PC-3 (cell line): ENCODE data around the gene HAGH. TPM values are rescaled to one million over a fixed set of nuclear protein-coding genes. Genes with fewer than 3 reads are reported as not detected.

Experiments used
- ATAC-seq: fragments of 200-7000 bp; cut with Tn5 transposase; 2 replicates; pipeline ENCODE4 v1.9.1; 2020; ENCODE audit warnings: mild to moderate bottlenecking, moderate library complexity
- BruUV-seq: library from RNA; stranded (reverse); fragments of 400-500 nt; replicated peaks from 2 replicates; lab custom pipeline; 2021; lab: Mats Ljungman, UMichigan
- CTCF ChIA-PET: fragments of 300-600 bp; sonication (Branson Sonifier 250); formaldehyde crosslinking; loops from one replicate; lab custom pipeline; 2022; ENCODE audit warnings: antibody characterized with exemption; lab: Charles Lee
- POLR2A ChIA-PET: fragments of 300-600 bp; sonication (Branson Sonifier 250); formaldehyde crosslinking; loops from one replicate; lab custom pipeline; 2022; ENCODE audit warnings: antibody characterized with exemption; ENCODE audit not compliant: unreplicated experiment; lab: Charles Lee
- DNase-seq: peaks from one replicate; pipeline ENCODE4 v3.0.0-alpha.2; 2015
- H2AFZ ChIP-seq: fragments of 300-600 bp; sonication (generic); 2 replicates; pipeline ENCODE4 v1.6.0; 2016; ENCODE audit warnings: antibody characterized with exemption, low read length
- H3F3A ChIP-seq: fragments of 300-600 bp; sonication (generic); one replicate; pipeline ENCODE4 v1.6.0; 2017; ENCODE audit warnings: antibody characterized with exemption, low read length, control low read depth, mild to moderate bottlenecking; ENCODE audit not compliant: unreplicated experiment
- H3K27ac ChIP-seq: fragments of 300-600 bp; sonication (generic); 2 replicates; pipeline ENCODE4 v1.5.1; 2016; ENCODE audit warnings: mild to moderate bottlenecking, low read length
- H3K27me3 ChIP-seq: fragments of 300-600 bp; sonication (generic); 2 replicates; pipeline ENCODE4 v1.6.1; 2016; ENCODE audit warnings: low read length, mixed read lengths
- H3K36me3 ChIP-seq: fragments of 300-600 bp; sonication (generic); 2 replicates; pipeline ENCODE4 v1.6.1; 2016; ENCODE audit warnings: low read depth, mixed run types, low read length, mixed read lengths
- H3K4me1 ChIP-seq: fragments of 300-600 bp; sonication (generic); 2 replicates; pipeline ENCODE4 v1.5.1; 2016; ENCODE audit warnings: low read length; ENCODE audit not compliant: insufficient read depth
- H3K4me2 ChIP-seq: fragments of 300-600 bp; sonication (generic); 2 replicates; pipeline ENCODE4 v1.6.0; 2016; ENCODE audit warnings: low read length
- H3K4me3 ChIP-seq: fragments of 300-600 bp; sonication (generic); 2 replicates; pipeline ENCODE4 v1.5.1; 2016; ENCODE audit warnings: mild to moderate bottlenecking, low read length, mixed read lengths
- H3K79me2 ChIP-seq: fragments of 300-600 bp; sonication (generic); 2 replicates; pipeline ENCODE4 v1.6.1; 2017; ENCODE audit warnings: low read length, mixed read lengths
- H3K9ac ChIP-seq: fragments of 300-600 bp; sonication (generic); 2 replicates; pipeline ENCODE4 v1.6.0; 2016; ENCODE audit warnings: mild to moderate bottlenecking, low read length
- H3K9me2 ChIP-seq: fragments of 300-600 bp; sonication (generic); replicated peaks from 2 replicates; pipeline ENCODE4 v1.6.1; 2016; ENCODE audit warnings: mixed run types, low read length, mixed read lengths
- H3K9me3 ChIP-seq: fragments of 300-600 bp; sonication (generic); 2 replicates; pipeline ENCODE4 v1.6.1; 2016; ENCODE audit warnings: low read length, mixed read lengths
- H4K20me1 ChIP-seq: fragments of 300-600 bp; sonication (generic); 2 replicates; pipeline ENCODE4 v1.6.1; 2016; ENCODE audit warnings: low read length, mixed read lengths
- CTCF ChIP-seq: fragments of 300-600 bp; sonication (generic); conservative IDR thresholded peaks from 2 replicates; pipeline ENCODE4 v1.5.1; 2017; ENCODE audit warnings: antibody characterized with exemption, low read depth, mild to moderate bottlenecking, low read length
- EZH2 ChIP-seq: fragments of 300-600 bp; sonication (generic); IDR thresholded peaks from one replicate; pipeline ENCODE4 v1.6.1; 2017; ENCODE audit warnings: antibody characterized with exemption, mild to moderate bottlenecking, low read length; ENCODE audit not compliant: unreplicated experiment
- EZH2phosphoT487 ChIP-seq: fragments of 300-600 bp; sonication (generic); IDR thresholded peaks from 2 replicates; pipeline ENCODE4 v1.6.1; 2018; ENCODE audit warnings: mild to moderate bottlenecking, antibody characterized with exemption, low read length, borderline replicate concordance
- intact Hi-C: fragments of 100-400 bp; cut with micrococcal nuclease; formaldehyde crosslinking; loops from 2 replicates; pipeline ENCODE4 v1.9.0; 2023
- total RNA-seq: library from RNA; depleted of rRNA; stranded (reverse); fragments of >200 nt; gene quantifications from 2 replicates; pipeline ENCODE4 v1.2.3, GENCODE V29; 2014

HAGH gene
- total RNA-seq, 1 experiment from 2014 or later: 99.5 TPM

DNA sequence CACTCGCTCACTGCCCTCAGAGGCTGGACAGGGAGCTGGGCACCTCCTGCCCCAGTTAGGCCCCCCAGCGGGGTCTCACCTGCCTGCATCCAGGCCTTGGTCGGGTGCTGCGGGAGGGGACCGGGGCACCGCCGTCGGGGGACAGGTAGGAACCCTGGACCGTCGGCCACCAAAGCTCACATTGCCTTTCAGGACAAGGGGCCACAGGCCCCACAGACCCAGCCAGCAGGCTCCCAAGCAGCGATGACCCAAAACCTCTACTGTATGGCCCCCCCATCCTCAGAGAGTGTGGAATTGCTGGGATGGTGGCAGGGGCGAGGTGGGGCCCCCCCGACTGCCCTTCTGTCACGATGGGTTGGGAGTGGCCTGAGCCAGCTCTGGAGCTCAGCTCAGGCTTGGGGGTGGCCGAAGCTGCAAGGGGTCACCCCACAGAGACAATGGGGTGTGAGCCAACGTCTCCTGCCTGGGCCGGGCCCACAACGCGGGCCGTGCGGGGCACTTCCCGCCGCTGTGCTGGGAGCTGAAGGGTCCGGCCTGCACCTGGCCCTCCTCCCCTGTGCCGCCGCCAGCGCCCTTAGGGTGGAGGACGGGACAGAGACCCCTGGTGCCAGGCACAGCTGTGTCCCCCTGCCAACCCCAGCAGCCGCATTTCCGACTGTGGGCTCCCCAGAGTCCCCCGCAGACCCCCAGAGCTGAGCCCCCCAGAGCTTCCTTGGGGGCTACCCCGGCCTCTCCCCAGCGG lies 33.6 kb downstream of the HAGH start:
- H3K9me3 ChIP-seq: no peaks in the 10 kb centered on the region
- H3K4me2 ChIP-seq: no peak overlapping the region
- ChIA-PET POLR2A (no interaction called here), CTCF (no interaction called here)
- ATAC-seq (no peak), DNase-seq (no peak)
- H4K20me1 ChIP-seq: no peaks in the 10 kb centered on the region
- H3K4me3 ChIP-seq: no peak overlapping the region
- BruUV-seq: no TSS peak
- H3K36me3 ChIP-seq: no peaks in the 10 kb centered on the region
- H2AFZ ChIP-seq: no peak overlapping the region
- no peaks in the 10 kb centered on the region for H3K27me3 ChIP-seq
- H3K27ac ChIP-seq: no peak overlapping the region
- TF ChIP-seq EZH2phosphoT487: no peak
- TF ChIP-seq CTCF: no peak
- no peaks in the 10 kb centered on the region for H3K9me2 ChIP-seq
- no peaks in the 10 kb centered on the region for H3K4me1 ChIP-seq
- no peaks in the 10 kb centered on the region for H3F3A ChIP-seq
- no peak overlapping the region for H3K9ac ChIP-seq
- intact Hi-C loops: no loop called here
- no peaks in the 10 kb centered on the region for H3K79me2 ChIP-seq

GRCh38 chr16:1791943-1792812 lies 34.4 kb downstream of the HAGH start:
- no peaks in the 10 kb centered on the region for H3K27me3 ChIP-seq
- H3K36me3 ChIP-seq: no peaks in the 10 kb centered on the region
- no TSS peak for BruUV-seq
- H2AFZ ChIP-seq: no peak overlapping the region
- H3K9ac ChIP-seq: no peak overlapping the region
- H3K4me1 ChIP-seq: no peaks in the 10 kb centered on the region
- no peak for ATAC-seq
- no peak overlapping the region for H3K4me3 ChIP-seq
- intact Hi-C loops: no loop called here
- ChIA-PET CTCF (no interaction called here), POLR2A (no interaction called here)
- TF ChIP-seq EZH2: no peak
- no peak for TF ChIP-seq CTCF
- no peak for TF ChIP-seq EZH2phosphoT487
- H3K9me2 ChIP-seq: no peaks in the 10 kb centered on the region
- no peak for DNase-seq
- H3K27ac ChIP-seq: no peak overlapping the region
- H4K20me1 ChIP-seq: no peaks in the 10 kb centered on the region
- no peaks in the 10 kb centered on the region for H3K9me3 ChIP-seq
- no peak overlapping the region for H3K4me2 ChIP-seq
- H3K79me2 ChIP-seq: no peaks in the 10 kb centered on the region
- no peaks in the 10 kb centered on the region for H3F3A ChIP-seq
